GM23338 (cell line): ENCODE measurements around the gene COL8A2. TPM values are rescaled to one million over a fixed set of nuclear protein-coding genes. Genes with fewer than 3 reads are reported as not detected.

Experiments
- ATAC-seq: fragments of 200-7000 bp; cut with Tn5 transposase; 3 replicates; pipeline ENCODE4 v1.9.1; 2020
- DNase-seq: peaks from one replicate; pipeline ENCODE4 v3.0.0-alpha.2; 2015; ENCODE audit warnings: low spot score
- H2AFZ ChIP-seq: fragments of 200-600 bp; sonication (generic); 2 replicates; pipeline ENCODE4 v1.8.0; 2016; ENCODE audit warnings: antibody characterized with exemption, mild to moderate bottlenecking, moderate library complexity
- H3F3A ChIP-seq: fragments of 200-600 bp; sonication (generic); replicated peaks from 2 replicates; pipeline ENCODE4 v1.8.0; 2017; ENCODE audit warnings: antibody characterized with exemption, mixed run types, low read depth
- H3K27ac ChIP-seq: fragments of 200-600 bp; sonication (generic); 2 replicates; pipeline ENCODE4 v1.6.1; 2016; ENCODE audit warnings: low read depth
- H3K27me3 ChIP-seq: fragments of 200-600 bp; sonication (generic); 2 replicates; pipeline ENCODE4 v1.8.0; 2016; ENCODE audit warnings: mild to moderate bottlenecking, mixed run types, moderate library complexity; ENCODE audit not compliant: insufficient read depth
- H3K36me3 ChIP-seq: fragments of 200-600 bp; sonication (generic); 2 replicates; pipeline ENCODE4 v1.8.0; 2016; ENCODE audit warnings: mild to moderate bottlenecking; ENCODE audit not compliant: insufficient read depth
- H3K4me1 ChIP-seq: fragments of 200-600 bp; sonication (generic); 2 replicates; pipeline ENCODE4 v1.8.0; 2016; ENCODE audit warnings: mild to moderate bottlenecking, moderate library complexity; ENCODE audit not compliant: insufficient read depth
- H3K4me2 ChIP-seq: fragments of 200-600 bp; sonication (generic); 2 replicates; pipeline ENCODE4 v1.7.1; 2017; ENCODE audit warnings: mixed run types
- H3K4me3 ChIP-seq: fragments of 200-600 bp; sonication (generic); 2 replicates; pipeline ENCODE4 v1.6.1; 2016; ENCODE audit warnings: mixed run types
- H3K79me2 ChIP-seq: fragments of 200-600 bp; sonication (generic); replicated peaks from 2 replicates; pipeline ENCODE4 v1.8.0; 2017; ENCODE audit warnings: mild to moderate bottlenecking; ENCODE audit not compliant: insufficient read depth
- H3K9me2 ChIP-seq: fragments of 200-600 bp; sonication (generic); 2 replicates; pipeline ENCODE4 v1.8.0; 2017; ENCODE audit not compliant: insufficient read depth
- H4K20me1 ChIP-seq: fragments of 200-600 bp; sonication (generic); replicated peaks from 2 replicates; pipeline ENCODE4 v1.8.0; 2017; ENCODE audit warnings: mild to moderate bottlenecking; ENCODE audit not compliant: insufficient read depth
- H3K27ac Mint-ChIP-seq: 2 replicates; pipeline ENCODE4 v1.8.0; 2020; ENCODE audit warnings: inconsistent platforms, mild to moderate bottlenecking, moderate library complexity, mixed read lengths
- H3K27me3 Mint-ChIP-seq: 3 replicates; pipeline ENCODE4 v1.8.0; 2022; ENCODE audit warnings: low read depth, mild to moderate bottlenecking, moderate library complexity, mixed read lengths, inconsistent platforms; ENCODE audit not compliant: insufficient read depth, poor library complexity
- H3K36me3 Mint-ChIP-seq: 3 replicates; pipeline ENCODE4 v1.8.0; 2021; ENCODE audit warnings: low read depth, mild to moderate bottlenecking, inconsistent platforms, moderate library complexity, mixed read lengths
- H3K4me1 Mint-ChIP-seq: 3 replicates; pipeline ENCODE4 v1.8.0; 2020; ENCODE audit warnings: mild to moderate bottlenecking, inconsistent platforms, mixed read lengths
- H3K4me3 Mint-ChIP-seq: 3 replicates; pipeline ENCODE4 v1.8.0; 2021; ENCODE audit warnings: moderate library complexity, mild to moderate bottlenecking, inconsistent platforms, mixed read lengths
- H3K9me3 Mint-ChIP-seq: 3 replicates; pipeline ENCODE4 v1.8.0; 2020; ENCODE audit warnings: moderate library complexity, mild to moderate bottlenecking, inconsistent platforms, mixed read lengths
- CREB1 ChIP-seq: fragments of 250-450 bp; sonication (Bioruptor Pico); IDR thresholded peaks from 2 replicates; pipeline ENCODE4 v1.5.0; 2020; ENCODE audit warnings: low read depth, mild to moderate bottlenecking, moderate library complexity
- EZH2 ChIP-seq: fragments of 200-600 bp; sonication (generic); IDR thresholded peaks from one replicate; pipeline ENCODE4 v1.8.0; 2017; ENCODE audit warnings: antibody characterized with exemption, mild to moderate bottlenecking, low read depth; ENCODE audit not compliant: unreplicated experiment
- EZH2phosphoT487 ChIP-seq: fragments of 200-600 bp; sonication (generic); IDR thresholded peaks from one replicate; pipeline ENCODE4 v1.8.1; 2018; ENCODE audit warnings: antibody characterized with exemption; ENCODE audit not compliant: unreplicated experiment
- JUNB ChIP-seq: IDR thresholded peaks from one replicate; pipeline ENCODE4 v1.6.1; 2016; ENCODE audit warnings: antibody characterized with exemption; ENCODE audit not compliant: unreplicated experiment
- NANOG ChIP-seq: IDR thresholded peaks from 2 replicates; pipeline ENCODE4 v1.6.1; 2016; ENCODE audit warnings: antibody characterized with exemption, borderline replicate concordance
- POLR2AphosphoS5 ChIP-seq: IDR thresholded peaks from 2 replicates; pipeline ENCODE4 v1.6.1; 2016; ENCODE audit warnings: antibody characterized with exemption, low read depth
- STAT1 ChIP-seq: IDR thresholded peaks from one replicate; pipeline ENCODE4 v1.6.1; 2016; ENCODE audit warnings: antibody characterized with exemption; ENCODE audit not compliant: unreplicated experiment
- ZNF114 ChIP-seq: fragments of 250-450 bp; sonication (Bioruptor Pico); IDR thresholded peaks from 2 replicates; pipeline ENCODE4 v1.5.0; 2020; ENCODE audit warnings: mild to moderate bottlenecking, moderate library complexity
- ZNF331 ChIP-seq: fragments of 250-450 bp; sonication (Bioruptor Pico); IDR thresholded peaks from 2 replicates; pipeline ENCODE4 v1.5.0; 2020; ENCODE audit warnings: low read depth, mild to moderate bottlenecking, moderate library complexity
- polyA plus RNA-seq: library from polyadenylated mRNA; unstranded; fragments of >200 nt; fragmentation: Nextera tagmentation; extraction: Ambion mirVana; gene quantifications from 2 replicates; pipeline ENCODE4 v1.2.1, GENCODE V29; 2016
- total RNA-seq: library from RNA; depleted of rRNA; stranded (reverse); fragments of >200 nt; shearing (Covaris generic); gene quantifications from 2 replicates; pipeline ENCODE4 v1.2.3, GENCODE V29; 2014
- TF ChIP-seq, protein P1 (sequence below), 2 experiments: fragments of 200-600 bp in 1 of 2; sonication (generic) in 1 of 2; conservative IDR thresholded peaks; 2 replicates each; pipeline versions ENCODE4 v1.5.1 to v1.6.1; 2016 to 2017; ENCODE audit warnings: antibody characterized with exemption in 2 of 2, low read depth in 2 of 2, mild to moderate bottlenecking in 2 of 2, moderate library complexity in 1 of 2
- TF ChIP-seq, protein P2 (sequence below): IDR thresholded peaks from one replicate; pipeline ENCODE4 v1.6.1; 2018; ENCODE audit warnings: antibody characterized with exemption; ENCODE audit not compliant: unreplicated experiment
- TF ChIP-seq, protein P3 (sequence below): IDR thresholded peaks from 2 replicates; pipeline ENCODE4 v1.6.1; 2016; ENCODE audit warnings: antibody characterized with exemption

Gene COL8A2
- total and polyA plus RNA-seq, 2 experiments from 2014 or later, result 0.95 to 4.9 TPM

DNA sequence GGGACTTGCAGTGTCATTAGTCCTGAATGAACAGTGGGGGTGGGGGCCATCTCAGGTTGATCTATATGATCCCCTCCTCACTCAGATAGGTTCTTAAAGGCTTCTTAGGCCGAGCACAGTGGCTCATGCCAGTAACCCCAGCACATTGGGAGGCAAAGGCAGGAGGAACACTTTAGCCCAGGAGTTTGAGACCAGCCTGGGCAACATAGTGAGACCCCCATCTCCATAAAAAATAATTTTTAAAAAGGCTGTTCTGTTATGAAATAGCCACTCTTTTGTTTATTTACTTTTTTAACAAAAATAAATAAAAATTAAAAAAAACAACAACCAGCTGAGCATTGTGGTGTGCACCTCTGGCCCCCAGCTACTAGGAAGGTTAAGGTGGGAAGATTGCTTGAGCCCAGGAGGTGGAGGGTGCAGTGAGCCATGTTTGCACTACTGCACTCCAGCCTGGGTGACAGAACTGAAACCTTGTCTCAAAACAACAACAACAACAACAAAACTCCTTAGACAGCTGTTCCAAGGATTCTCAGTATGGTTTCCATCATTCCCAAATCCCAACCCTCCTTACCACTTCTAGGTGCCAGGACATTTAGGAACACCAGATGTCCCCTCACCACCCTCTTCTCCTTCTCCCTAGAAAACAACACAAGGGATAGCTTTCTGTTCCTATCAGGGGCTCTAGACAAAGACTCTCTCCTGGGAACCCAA lies 26.3 kb upstream of the COL8A2 start:
- H3K36me3 ChIP-seq, result no peaks in the 10 kb centered on the region
- peaks cover 57% of the 10 kb centered on the region for H3K27me3 ChIP-seq
- ATAC-seq, result no peak
- peaks cover 16% of the 10 kb centered on the region for H3K79me2 ChIP-seq
- H3K4me3 Mint-ChIP-seq, result peak overlapping the region; percentile 91; the same call in 2 of the 3 replicates
- peaks cover 49% of the 10 kb centered on the region for H3K27me3 Mint-ChIP-seq
- H3K9me2 ChIP-seq, result no peaks in the 10 kb centered on the region
- peaks cover 9% of the 10 kb centered on the region; the same call in 2 of the 3 replicates for H3K36me3 Mint-ChIP-seq
- peaks cover 4% of the 10 kb centered on the region for H3F3A ChIP-seq
- H2AFZ ChIP-seq, result no peak overlapping the region
- H4K20me1 ChIP-seq, result no peaks in the 10 kb centered on the region
- no peak overlapping the region for H3K27ac Mint-ChIP-seq
- peak; percentile 29 for DNase-seq
- H3K27ac ChIP-seq, result no peak overlapping the region
- peak overlapping the region; percentile 47; the same call in 1 of the 2 replicates for H3K4me3 ChIP-seq
- H3K4me2 ChIP-seq, result peak overlapping the region; percentile 74
- H3K9me3 Mint-ChIP-seq, result no peaks in the 10 kb centered on the region; the same call in 1 of the 3 replicates
- H3K4me1 Mint-ChIP-seq, result peaks cover 37% of the 10 kb centered on the region
- peaks cover 32% of the 10 kb centered on the region for H3K4me1 ChIP-seq
- TF ChIP-seq, protein P1, sequence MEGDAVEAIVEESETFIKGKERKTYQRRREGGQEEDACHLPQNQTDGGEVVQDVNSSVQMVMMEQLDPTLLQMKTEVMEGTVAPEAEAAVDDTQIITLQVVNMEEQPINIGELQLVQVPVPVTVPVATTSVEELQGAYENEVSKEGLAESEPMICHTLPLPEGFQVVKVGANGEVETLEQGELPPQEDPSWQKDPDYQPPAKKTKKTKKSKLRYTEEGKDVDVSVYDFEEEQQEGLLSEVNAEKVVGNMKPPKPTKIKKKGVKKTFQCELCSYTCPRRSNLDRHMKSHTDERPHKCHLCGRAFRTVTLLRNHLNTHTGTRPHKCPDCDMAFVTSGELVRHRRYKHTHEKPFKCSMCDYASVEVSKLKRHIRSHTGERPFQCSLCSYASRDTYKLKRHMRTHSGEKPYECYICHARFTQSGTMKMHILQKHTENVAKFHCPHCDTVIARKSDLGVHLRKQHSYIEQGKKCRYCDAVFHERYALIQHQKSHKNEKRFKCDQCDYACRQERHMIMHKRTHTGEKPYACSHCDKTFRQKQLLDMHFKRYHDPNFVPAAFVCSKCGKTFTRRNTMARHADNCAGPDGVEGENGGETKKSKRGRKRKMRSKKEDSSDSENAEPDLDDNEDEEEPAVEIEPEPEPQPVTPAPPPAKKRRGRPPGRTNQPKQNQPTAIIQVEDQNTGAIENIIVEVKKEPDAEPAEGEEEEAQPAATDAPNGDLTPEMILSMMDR (conservative IDR thresholded peaks at IDR 0.05; ENCODE audit: low read depth in 2 of 2), result peak in 1 of 2 experiments; percentile 25; a peak in 1 of 4 replicates
- TF ChIP-seq EZH2 (no peak), EZH2phosphoT487 (no peak), NANOG (no peak), STAT1 (no peak)

DNA sequence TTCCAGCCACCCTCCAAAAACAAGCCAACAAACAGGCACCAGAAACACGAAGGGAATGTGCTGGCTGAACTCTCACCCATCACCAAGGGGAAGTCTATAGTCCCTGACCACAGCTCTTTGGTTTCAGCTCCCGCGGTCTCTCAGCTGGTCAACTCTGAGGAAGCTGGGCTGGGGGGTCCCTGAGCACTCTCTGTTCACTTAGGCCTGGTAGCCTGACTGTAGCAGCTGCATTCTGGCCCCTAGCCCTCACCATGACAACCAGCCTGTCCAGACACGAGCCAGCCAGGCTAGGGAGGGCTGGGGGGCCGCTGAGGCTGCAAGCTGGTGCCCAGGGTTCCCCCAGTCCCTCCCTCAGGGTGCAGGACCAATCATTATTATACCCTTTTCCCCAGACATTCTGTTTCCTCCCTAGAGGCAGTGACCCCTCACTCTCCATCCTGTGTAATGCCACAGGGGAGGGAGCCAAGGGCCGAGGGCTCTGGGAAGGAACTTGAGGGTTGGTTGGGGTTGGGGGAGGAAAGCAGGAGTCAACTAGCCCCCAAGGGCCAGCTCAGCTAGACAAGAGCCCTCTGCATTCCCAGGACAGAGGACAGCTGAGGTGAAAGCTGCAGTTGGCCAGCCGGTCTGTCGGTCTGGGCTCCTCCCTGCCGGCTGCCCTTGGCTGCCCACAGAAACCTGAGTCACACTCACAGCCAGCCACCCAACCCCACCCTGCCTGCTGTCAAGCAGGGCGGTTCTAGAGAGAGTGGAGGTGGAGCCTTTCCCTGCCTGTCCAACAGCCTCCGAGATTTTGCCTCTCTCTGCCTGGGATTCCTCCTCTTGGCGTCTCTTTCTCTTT lies 25.5 kb upstream of the COL8A2 start:
- Mint-ChIP-seq H3K36me3 (peaks cover 9% of the 10 kb centered on the region; the same call in 2 of the 3 replicates), H3K4me1 (peaks cover 37% of the 10 kb centered on the region), H3K27ac (peak overlapping the region; percentile 62), H3K4me3 (peak overlapping the region; percentile 91), H3K9me3 (no peaks in the 10 kb centered on the region; the same call in 1 of the 3 replicates), H3K27me3 (peaks cover 49% of the 10 kb centered on the region)
- peak overlapping the region; percentile 80; the same call in 1 of the 2 replicates for H2AFZ ChIP-seq
- H3F3A ChIP-seq, result peaks cover 4% of the 10 kb centered on the region
- H3K27ac ChIP-seq, result no peak overlapping the region
- DNase-seq, result peak; percentile 93
- no peaks in the 10 kb centered on the region for H4K20me1 ChIP-seq
- peak overlapping the region; percentile 74 for H3K4me2 ChIP-seq
- peak; percentile 65 for ATAC-seq
- peaks cover 55% of the 10 kb centered on the region for H3K27me3 ChIP-seq
- peaks cover 16% of the 10 kb centered on the region for H3K79me2 ChIP-seq
- no peaks in the 10 kb centered on the region for H3K36me3 ChIP-seq
- no peaks in the 10 kb centered on the region for H3K9me2 ChIP-seq
- peaks cover 32% of the 10 kb centered on the region for H3K4me1 ChIP-seq
- H3K4me3 ChIP-seq, result peak overlapping the region; percentile 47
- TF ChIP-seq NANOG (no peak), CREB1 (CRISPR knock-in tag) (no peak), POLR2AphosphoS5 (no peak), STAT1 (no peak), ZNF114 (CRISPR knock-in tag) (no peak), JUNB (no peak), EZH2phosphoT487 (no peak), ZNF331 (CRISPR knock-in tag) (no peak), EZH2 (no peak)
- TF ChIP-seq, protein P2, sequence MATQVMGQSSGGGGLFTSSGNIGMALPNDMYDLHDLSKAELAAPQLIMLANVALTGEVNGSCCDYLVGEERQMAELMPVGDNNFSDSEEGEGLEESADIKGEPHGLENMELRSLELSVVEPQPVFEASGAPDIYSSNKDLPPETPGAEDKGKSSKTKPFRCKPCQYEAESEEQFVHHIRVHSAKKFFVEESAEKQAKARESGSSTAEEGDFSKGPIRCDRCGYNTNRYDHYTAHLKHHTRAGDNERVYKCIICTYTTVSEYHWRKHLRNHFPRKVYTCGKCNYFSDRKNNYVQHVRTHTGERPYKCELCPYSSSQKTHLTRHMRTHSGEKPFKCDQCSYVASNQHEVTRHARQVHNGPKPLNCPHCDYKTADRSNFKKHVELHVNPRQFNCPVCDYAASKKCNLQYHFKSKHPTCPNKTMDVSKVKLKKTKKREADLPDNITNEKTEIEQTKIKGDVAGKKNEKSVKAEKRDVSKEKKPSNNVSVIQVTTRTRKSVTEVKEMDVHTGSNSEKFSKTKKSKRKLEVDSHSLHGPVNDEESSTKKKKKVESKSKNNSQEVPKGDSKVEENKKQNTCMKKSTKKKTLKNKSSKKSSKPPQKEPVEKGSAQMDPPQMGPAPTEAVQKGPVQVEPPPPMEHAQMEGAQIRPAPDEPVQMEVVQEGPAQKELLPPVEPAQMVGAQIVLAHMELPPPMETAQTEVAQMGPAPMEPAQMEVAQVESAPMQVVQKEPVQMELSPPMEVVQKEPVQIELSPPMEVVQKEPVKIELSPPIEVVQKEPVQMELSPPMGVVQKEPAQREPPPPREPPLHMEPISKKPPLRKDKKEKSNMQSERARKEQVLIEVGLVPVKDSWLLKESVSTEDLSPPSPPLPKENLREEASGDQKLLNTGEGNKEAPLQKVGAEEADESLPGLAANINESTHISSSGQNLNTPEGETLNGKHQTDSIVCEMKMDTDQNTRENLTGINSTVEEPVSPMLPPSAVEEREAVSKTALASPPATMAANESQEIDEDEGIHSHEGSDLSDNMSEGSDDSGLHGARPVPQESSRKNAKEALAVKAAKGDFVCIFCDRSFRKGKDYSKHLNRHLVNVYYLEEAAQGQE, result no peak
- TF ChIP-seq, protein P3, sequence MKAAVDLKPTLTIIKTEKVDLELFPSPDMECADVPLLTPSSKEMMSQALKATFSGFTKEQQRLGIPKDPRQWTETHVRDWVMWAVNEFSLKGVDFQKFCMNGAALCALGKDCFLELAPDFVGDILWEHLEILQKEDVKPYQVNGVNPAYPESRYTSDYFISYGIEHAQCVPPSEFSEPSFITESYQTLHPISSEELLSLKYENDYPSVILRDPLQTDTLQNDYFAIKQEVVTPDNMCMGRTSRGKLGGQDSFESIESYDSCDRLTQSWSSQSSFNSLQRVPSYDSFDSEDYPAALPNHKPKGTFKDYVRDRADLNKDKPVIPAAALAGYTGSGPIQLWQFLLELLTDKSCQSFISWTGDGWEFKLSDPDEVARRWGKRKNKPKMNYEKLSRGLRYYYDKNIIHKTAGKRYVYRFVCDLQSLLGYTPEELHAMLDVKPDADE, result no peak
- TF ChIP-seq, protein P1 (conservative IDR thresholded peaks at IDR 0.05; ENCODE audit: low read depth in 2 of 2), result no peak
